ENCODE data around the gene NEU4. TPM values are rescaled to one million over a fixed set of nuclear protein-coding genes. Genes with fewer than 3 reads are reported as not detected.
"Not testable (repeated sequence)": the region's sequence is repeated elsewhere in the genome, so short reads cannot be mapped to it uniquely, and the experiment has no call there.

NEU4 gene
- total RNA-seq, 1 donor from 2014 or later: 0.49 TPM

- DNase-seq (ENCODE audit: low spot score): no peak
These were observed 9.3 kb upstream of the NEU4 start for GRCh38 chr2:241799522-241800197.

- DNase-seq (ENCODE audit: low spot score): not testable (repeated sequence)
These were observed 8.6 kb upstream of the NEU4 start for GRCh38 chr2:241800198-241800903.

GRCh38 chr2:241801611-241802420 is 7.2 kb upstream of the NEU4 start:
- peak; percentile 41 for DNase-seq (ENCODE audit: low spot score)

GRCh38 chr2:241802421-241803318 is 6.3 kb upstream of the NEU4 start:
- peak; percentile 41 for DNase-seq (ENCODE audit: low spot score)

- DNase-seq (ENCODE audit: low spot score): peak; percentile 54
These were observed 5.3 kb upstream of the NEU4 start for GRCh38 chr2:241803387-241804325.

GRCh38 chr2:241804326-241805229 is 4.4 kb upstream of the NEU4 start:
- DNase-seq (ENCODE audit: low spot score): peak; percentile 43

GRCh38 chr2:241806217-241806616 is 2.8 kb upstream of the NEU4 start:
- not testable (repeated sequence) for DNase-seq (ENCODE audit: low spot score)

- no peak for DNase-seq (ENCODE audit: low spot score)
These were observed 807 bp upstream of the NEU4 start for GRCh38 chr2:241808051-241808720.

GRCh38 chr2:241809383-241810306 is 652 bp downstream of the NEU4 start:
- no peak for DNase-seq (ENCODE audit: low spot score)

- no peak for DNase-seq (ENCODE audit: low spot score)
These were observed 1.6 kb downstream of the NEU4 start for GRCh38 chr2:241810307-241811200.

- no peak for DNase-seq (ENCODE audit: low spot score)
These were observed 2.4 kb downstream of the NEU4 start for GRCh38 chr2:241811201-241811951.

- no peak for DNase-seq (ENCODE audit: low spot score)
These were observed 3.1 kb downstream of the NEU4 start for GRCh38 chr2:241811952-241812729.

- DNase-seq (ENCODE audit: low spot score): peak; percentile 42
These were observed 4.0 kb downstream of the NEU4 start for GRCh38 chr2:241812730-241813643.
